Osteoblast (primary cell): ENCODE measurements around the gene TSEN34. TPM values are rescaled to one million over a fixed set of nuclear protein-coding genes. Genes with fewer than 3 reads are reported as not detected.

Experiments
- DNase-seq: peaks from one replicate; pipeline ENCODE4 v3.0.0; 2011; ENCODE audit warnings: low spot score, mixed read lengths; ENCODE audit not compliant: insufficient read length; ENCODE audit errors: missing footprints
- H2AFZ ChIP-seq: 2 replicates; pipeline ENCODE4 v1.6.0; 2011; ENCODE audit warnings: mild to moderate bottlenecking, low read length
- H3K27ac ChIP-seq: 2 replicates; pipeline ENCODE4 v1.5.1; 2011; ENCODE audit warnings: mild to moderate bottlenecking, low read depth, low read length, moderate library complexity
- H3K27me3 ChIP-seq: 2 replicates; pipeline ENCODE4 v1.6.0; 2012; ENCODE audit warnings: mild to moderate bottlenecking, control low read depth, inconsistent platforms, low read length, moderate library complexity; ENCODE audit not compliant: insufficient read depth
- H3K36me3 ChIP-seq: 2 replicates; pipeline ENCODE4 v1.5.1; 2011; ENCODE audit warnings: mild to moderate bottlenecking, low read length, control low read depth, moderate library complexity; ENCODE audit not compliant: insufficient read depth
- H3K4me1 ChIP-seq: 2 replicates; pipeline ENCODE4 v1.5.1; 2011; ENCODE audit warnings: mild to moderate bottlenecking, low read length, control low read depth, moderate library complexity; ENCODE audit not compliant: insufficient read depth
- H3K4me2 ChIP-seq: 2 replicates; pipeline ENCODE4 v1.6.0; 2011; ENCODE audit warnings: mild to moderate bottlenecking, low read length; ENCODE audit not compliant: insufficient read depth
- H3K4me3 ChIP-seq: fragments of 200-600 bp; sonication (generic); 3 replicates; pipeline ENCODE4 v1.5.1; 2012; ENCODE audit warnings: mild to moderate bottlenecking, low read length, inconsistent platforms; ENCODE audit not compliant: insufficient read depth
- H3K79me2 ChIP-seq: 2 replicates; pipeline ENCODE4 v1.6.0; 2012; ENCODE audit warnings: mild to moderate bottlenecking, low read length, control low read depth, inconsistent platforms; ENCODE audit not compliant: insufficient read depth
- H3K9me3 ChIP-seq: 2 replicates; pipeline ENCODE4 v1.5.1; 2011; ENCODE audit warnings: low read depth, low read length, control low read depth
- H4K20me1 ChIP-seq: 2 replicates; pipeline ENCODE4 v1.6.0; 2012; ENCODE audit warnings: mild to moderate bottlenecking, low read length, control low read depth; ENCODE audit not compliant: insufficient read depth
- CTCF ChIP-seq: IDR thresholded peaks from 2 replicates; pipeline ENCODE4 v1.5.1; 2011; ENCODE audit warnings: mild to moderate bottlenecking, low read depth, low read length, moderate library complexity; ENCODE audit errors: extremely low read depth
- total RNA-seq: library from RNA; depleted of rRNA; stranded (reverse); fragments of >200 nt; gene quantifications from 2 replicates; pipeline ENCODE4 v1.2.3, GENCODE V29; 2012

The TSEN34 gene
- total RNA-seq, 1 donor = 73.1 TPM

- peak overlapping the region; percentile 97 for H3K4me3 ChIP-seq
- H2AFZ ChIP-seq = no peak overlapping the region
- no peaks in the 10 kb centered on the region for H3K27me3 ChIP-seq
- no peak for TF ChIP-seq CTCF
- H4K20me1 ChIP-seq = peaks cover 61% of the 10 kb centered on the region
- peaks cover 63% of the 10 kb centered on the region for H3K79me2 ChIP-seq
- no peak for DNase-seq
- H3K27ac ChIP-seq = peak overlapping the region; percentile 100
- H3K4me2 ChIP-seq = peak overlapping the region; percentile 100
- H3K4me1 ChIP-seq = peaks cover 46% of the 10 kb centered on the region
- H3K36me3 ChIP-seq = peaks cover 58% of the 10 kb centered on the region
- H3K9me3 ChIP-seq = no peaks in the 10 kb centered on the region
Observed at GRCh38 chr19:54201980-54202379, 10.9 kb downstream of the TSEN34 start.

- TF ChIP-seq CTCF = no peak
- H3K36me3 ChIP-seq = peaks cover 70% of the 10 kb centered on the region
- peaks cover 58% of the 10 kb centered on the region for H3K4me1 ChIP-seq
- peak overlapping the region; percentile 97 for H3K4me3 ChIP-seq
- no peaks in the 10 kb centered on the region for H3K9me3 ChIP-seq
- peak overlapping the region; percentile 100 for H3K4me2 ChIP-seq
- no peak overlapping the region for H2AFZ ChIP-seq
- no peak for DNase-seq
- H3K27ac ChIP-seq = peak overlapping the region; percentile 100
- H3K79me2 ChIP-seq = peaks cover 75% of the 10 kb centered on the region
- H4K20me1 ChIP-seq = peaks cover 73% of the 10 kb centered on the region
- H3K27me3 ChIP-seq = no peaks in the 10 kb centered on the region
Observed at GRCh38 chr19:54203151-54203611, 12.1 kb downstream of the TSEN34 start.

GRCh38 chr19:54204767-54205468 lies 13.8 kb downstream of the TSEN34 start:
- DNase-seq = peak; percentile 39
- Histone ChIP-seq H3K36me3 (peaks cover 75% of the 10 kb centered on the region), H3K79me2 (peaks cover 80% of the 10 kb centered on the region), H2AFZ (no peak overlapping the region), H3K4me2 (peak overlapping the region; percentile 100), H3K27me3 (no peaks in the 10 kb centered on the region), H3K4me3 (no peak overlapping the region), H4K20me1 (peaks cover 89% of the 10 kb centered on the region), H3K27ac (no peak overlapping the region), H3K9me3 (no peaks in the 10 kb centered on the region), H3K4me1 (peaks cover 76% of the 10 kb centered on the region)
- TF ChIP-seq CTCF = no peak

- Histone ChIP-seq H3K79me2 (peaks cover 80% of the 10 kb centered on the region), H3K4me1 (peaks cover 87% of the 10 kb centered on the region), H3K27me3 (no peaks in the 10 kb centered on the region), H3K4me2 (no peak overlapping the region), H3K27ac (no peak overlapping the region), H4K20me1 (peaks cover 96% of the 10 kb centered on the region), H3K4me3 (no peak overlapping the region), H2AFZ (no peak overlapping the region), H3K36me3 (peaks cover 74% of the 10 kb centered on the region), H3K9me3 (no peaks in the 10 kb centered on the region)
- TF ChIP-seq CTCF = no peak
- DNase-seq = peak; percentile 8
Observed at GRCh38 chr19:54206030-54206830, 15.1 kb downstream of the TSEN34 start.
